ENCODE results near the gene KLK3.

Gene KLK3

GRCh38 chr19:50818859-50819472, 35.7 kb upstream of the KLK3 start:
- CTCF ChIA-PET, result interaction anchor here (0.6 kb wide), 1 partner anchor 821 kb away, joined by 3 read pairs; no protein-coding TSS in a partner anchor
- DNase-seq (ENCODE audit: extremely low spot score), result no peak

GRCh38 chr19:50819636-50820035, 35.1 kb upstream of the KLK3 start:
- CTCF ChIA-PET, result no interaction called here
- DNase-seq (ENCODE audit: extremely low spot score), result no peak
- POLR2A ChIA-PET, result interaction anchor here (1.2 to 2.6 kb wide), 2 partner anchors 15 to 23 kb away, joined by 3 to 16 read pairs; no protein-coding TSS in a partner anchor
- TF ChIP-seq HDGF (IDR thresholded peaks at IDR 0.05; ENCODE audit: borderline replicate concordance) (no peak), PKNOX1 (IDR thresholded peaks at IDR 0.05) (no peak), FOXK2 (IDR thresholded peaks at IDR 0.05) (no peak), ARNT (IDR thresholded peaks at IDR 0.05) (no peak), L3MBTL2 (conservative IDR thresholded peaks at IDR 0.05) (no peak), LEF1 (IDR thresholded peaks at IDR 0.05; ENCODE audit: borderline replicate concordance) (no peak), TARDBP (IDR thresholded peaks at IDR 0.05) (no peak), NFRKB (IDR thresholded peaks at IDR 0.05) (no peak)

More at GRCh38 chr19:50818859-50819472, 35.7 kb upstream of the KLK3 start:
- no peak for TF ChIP-seq SP1 (IDR thresholded peaks at IDR 0.05)
- TF ChIP-seq SUZ12 (IDR thresholded peaks at IDR 0.05), result no peak
- no peak for TF ChIP-seq BHLHE40 (IDR thresholded peaks at IDR 0.05; ENCODE audit: borderline replicate concordance)
- TF ChIP-seq NFRKB (IDR thresholded peaks at IDR 0.05), result no peak
- TF ChIP-seq FOXK2 (IDR thresholded peaks at IDR 0.05), result no peak
- no peak for TF ChIP-seq TARDBP (IDR thresholded peaks at IDR 0.05)
- no peak for TF ChIP-seq ELF4 (IDR thresholded peaks at IDR 0.05)
- no peak for TF ChIP-seq LEF1 (IDR thresholded peaks at IDR 0.05; ENCODE audit: borderline replicate concordance)
- no peak for TF ChIP-seq L3MBTL2 (conservative IDR thresholded peaks at IDR 0.05)
- no peak for TF ChIP-seq ARNT (IDR thresholded peaks at IDR 0.05)
- TF ChIP-seq PKNOX1 (IDR thresholded peaks at IDR 0.05), result no peak
- no peak for TF ChIP-seq CTBP1 (IDR thresholded peaks at IDR 0.05; ENCODE audit: borderline replicate concordance)
- TF ChIP-seq HDGF (IDR thresholded peaks at IDR 0.05; ENCODE audit: borderline replicate concordance), result no peak
- POLR2A ChIA-PET, result interaction anchor here (1.2 kb wide), 1 partner anchor 22 kb away, joined by 3 read pairs; no protein-coding TSS in a partner anchor

GRCh38 chr19:50820086-50820485, 34.6 kb upstream of the KLK3 start:
- CTCF ChIA-PET, result no interaction called here
- no peak for DNase-seq (ENCODE audit: extremely low spot score)
- POLR2A ChIA-PET, result interaction anchor here (1.2 to 2.6 kb wide), 2 partner anchors 16 to 23 kb away, joined by 3 to 16 read pairs; no protein-coding TSS in a partner anchor
- TF ChIP-seq PKNOX1 (IDR thresholded peaks at IDR 0.05) (no peak), ZNF384 (IDR thresholded peaks at IDR 0.05) (no peak), LEF1 (IDR thresholded peaks at IDR 0.05; ENCODE audit: borderline replicate concordance) (no peak), FOXK2 (IDR thresholded peaks at IDR 0.05) (no peak), HDGF (IDR thresholded peaks at IDR 0.05; ENCODE audit: borderline replicate concordance) (no peak), ARNT (IDR thresholded peaks at IDR 0.05) (no peak), ELF4 (IDR thresholded peaks at IDR 0.05) (no peak), SP1 (IDR thresholded peaks at IDR 0.05) (no peak), FOXA1 (IDR thresholded peaks at IDR 0.05) (no peak), L3MBTL2 (conservative IDR thresholded peaks at IDR 0.05) (no peak), NFRKB (IDR thresholded peaks at IDR 0.05) (no peak), TARDBP (IDR thresholded peaks at IDR 0.05) (no peak), FOXM1 (IDR thresholded peaks at IDR 0.05; ENCODE audit: borderline replicate concordance) (no peak), SUZ12 (IDR thresholded peaks at IDR 0.05) (no peak)

GRCh38 chr19:50820549-50821247, 34.0 kb upstream of the KLK3 start:
- ChIA-PET CTCF (interaction anchor here (0.6 kb wide), 1 partner anchor 25 kb away, joined by 3 read pairs; no protein-coding TSS in a partner anchor), POLR2A (interaction anchor here (2.6 kb wide), 1 partner anchor 16 kb away, joined by 16 read pairs; no protein-coding TSS in a partner anchor)
- TF ChIP-seq PKNOX1 (IDR thresholded peaks at IDR 0.05) (no peak), ZNF384 (IDR thresholded peaks at IDR 0.05) (no peak), TARDBP (IDR thresholded peaks at IDR 0.05) (no peak), HDGF (IDR thresholded peaks at IDR 0.05; ENCODE audit: borderline replicate concordance) (no peak), SP1 (IDR thresholded peaks at IDR 0.05) (no peak), ARNT (IDR thresholded peaks at IDR 0.05) (no peak), FOXM1 (IDR thresholded peaks at IDR 0.05; ENCODE audit: borderline replicate concordance) (no peak), FOXA1 (IDR thresholded peaks at IDR 0.05) (no peak)
- no peak for DNase-seq (ENCODE audit: extremely low spot score)

GRCh38 chr19:50821248-50821612, 33.5 kb upstream of the KLK3 start:
- POLR2A ChIA-PET, result interaction anchor here (2.6 kb wide), 1 partner anchor 17 kb away, joined by 16 read pairs; no protein-coding TSS in a partner anchor
- DNase-seq (ENCODE audit: extremely low spot score), result no peak
- no peak for TF ChIP-seq SUZ12 (IDR thresholded peaks at IDR 0.05)
- TF ChIP-seq HDGF (IDR thresholded peaks at IDR 0.05; ENCODE audit: borderline replicate concordance), result no peak
- TF ChIP-seq CTBP1 (IDR thresholded peaks at IDR 0.05; ENCODE audit: borderline replicate concordance), result no peak
- TF ChIP-seq L3MBTL2 (conservative IDR thresholded peaks at IDR 0.05), result no peak
- no peak for TF ChIP-seq ELF4 (IDR thresholded peaks at IDR 0.05)
- TF ChIP-seq NFRKB (IDR thresholded peaks at IDR 0.05), result no peak
- TF ChIP-seq FOXA1 (IDR thresholded peaks at IDR 0.05), result no peak
- TF ChIP-seq TARDBP (IDR thresholded peaks at IDR 0.05), result no peak
- TF ChIP-seq SP1 (IDR thresholded peaks at IDR 0.05), result no peak
- no peak for TF ChIP-seq BHLHE40 (IDR thresholded peaks at IDR 0.05; ENCODE audit: borderline replicate concordance)
- no peak for TF ChIP-seq ZNF384 (IDR thresholded peaks at IDR 0.05)
- TF ChIP-seq PKNOX1 (IDR thresholded peaks at IDR 0.05), result no peak
- no peak for TF ChIP-seq LEF1 (IDR thresholded peaks at IDR 0.05; ENCODE audit: borderline replicate concordance)
- TF ChIP-seq FOXM1 (IDR thresholded peaks at IDR 0.05; ENCODE audit: borderline replicate concordance), result no peak
- TF ChIP-seq ARNT (IDR thresholded peaks at IDR 0.05), result no peak
- no peak for TF ChIP-seq FOXK2 (IDR thresholded peaks at IDR 0.05)
- CTCF ChIA-PET, result interaction anchor here (0.6 kb wide), 1 partner anchor 26 kb away, joined by 3 read pairs; no protein-coding TSS in a partner anchor
